NT2/D1 (cell line): ENCODE results near the gene CASK.

Experiments
- YY1 ChIP-seq: IDR thresholded peaks from 2 replicates; pipeline ENCODE4 v1.6.1; 2011; ENCODE audit not compliant: insufficient read length, insufficient read depth
- ZNF274 ChIP-seq: IDR thresholded peaks from 2 replicates; pipeline ENCODE4 v1.6.1; 2011; ENCODE audit warnings: mild to moderate bottlenecking, low read depth, low read length

GRCh38 chrX:41655101-41655500, 268.3 kb downstream of the CASK start:
- TF ChIP-seq ZNF274 (no peak), YY1 (no peak)
